ENCODE data around the gene TTC28.

GRCh38 chr22:28230671-28231070 is 449.0 kb downstream of the TTC28 start:
- TF ChIP-seq, protein P1, sequence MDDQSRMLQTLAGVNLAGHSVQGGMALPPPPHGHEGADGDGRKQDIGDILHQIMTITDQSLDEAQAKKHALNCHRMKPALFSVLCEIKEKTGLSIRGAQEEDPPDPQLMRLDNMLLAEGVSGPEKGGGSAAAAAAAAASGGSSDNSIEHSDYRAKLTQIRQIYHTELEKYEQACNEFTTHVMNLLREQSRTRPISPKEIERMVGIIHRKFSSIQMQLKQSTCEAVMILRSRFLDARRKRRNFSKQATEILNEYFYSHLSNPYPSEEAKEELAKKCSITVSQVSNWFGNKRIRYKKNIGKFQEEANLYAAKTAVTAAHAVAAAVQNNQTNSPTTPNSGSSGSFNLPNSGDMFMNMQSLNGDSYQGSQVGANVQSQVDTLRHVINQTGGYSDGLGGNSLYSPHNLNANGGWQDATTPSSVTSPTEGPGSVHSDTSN (CRISPR knock-in tag; IDR thresholded peaks at IDR 0.05): no peak
- no peak for TF ChIP-seq ZNF350 (tag by site-specific recombination; IDR thresholded peaks at IDR 0.05)
- TF ChIP-seq, protein P2, sequence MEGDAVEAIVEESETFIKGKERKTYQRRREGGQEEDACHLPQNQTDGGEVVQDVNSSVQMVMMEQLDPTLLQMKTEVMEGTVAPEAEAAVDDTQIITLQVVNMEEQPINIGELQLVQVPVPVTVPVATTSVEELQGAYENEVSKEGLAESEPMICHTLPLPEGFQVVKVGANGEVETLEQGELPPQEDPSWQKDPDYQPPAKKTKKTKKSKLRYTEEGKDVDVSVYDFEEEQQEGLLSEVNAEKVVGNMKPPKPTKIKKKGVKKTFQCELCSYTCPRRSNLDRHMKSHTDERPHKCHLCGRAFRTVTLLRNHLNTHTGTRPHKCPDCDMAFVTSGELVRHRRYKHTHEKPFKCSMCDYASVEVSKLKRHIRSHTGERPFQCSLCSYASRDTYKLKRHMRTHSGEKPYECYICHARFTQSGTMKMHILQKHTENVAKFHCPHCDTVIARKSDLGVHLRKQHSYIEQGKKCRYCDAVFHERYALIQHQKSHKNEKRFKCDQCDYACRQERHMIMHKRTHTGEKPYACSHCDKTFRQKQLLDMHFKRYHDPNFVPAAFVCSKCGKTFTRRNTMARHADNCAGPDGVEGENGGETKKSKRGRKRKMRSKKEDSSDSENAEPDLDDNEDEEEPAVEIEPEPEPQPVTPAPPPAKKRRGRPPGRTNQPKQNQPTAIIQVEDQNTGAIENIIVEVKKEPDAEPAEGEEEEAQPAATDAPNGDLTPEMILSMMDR (tag by site-specific recombination; IDR thresholded peaks at IDR 0.05): no peak
- TF ChIP-seq TCF7L2 (IDR thresholded peaks at IDR 0.05; ENCODE audit: borderline replicate concordance, low read depth, low read length): no peak

All from HEK293 (cell line).